ENCODE data around the gene PPP6C.
"Not testable (repeated sequence)": the region's sequence is repeated elsewhere in the genome, so short reads cannot be mapped to it uniquely, and the experiment has no call there.

The PPP6C gene

DNA sequence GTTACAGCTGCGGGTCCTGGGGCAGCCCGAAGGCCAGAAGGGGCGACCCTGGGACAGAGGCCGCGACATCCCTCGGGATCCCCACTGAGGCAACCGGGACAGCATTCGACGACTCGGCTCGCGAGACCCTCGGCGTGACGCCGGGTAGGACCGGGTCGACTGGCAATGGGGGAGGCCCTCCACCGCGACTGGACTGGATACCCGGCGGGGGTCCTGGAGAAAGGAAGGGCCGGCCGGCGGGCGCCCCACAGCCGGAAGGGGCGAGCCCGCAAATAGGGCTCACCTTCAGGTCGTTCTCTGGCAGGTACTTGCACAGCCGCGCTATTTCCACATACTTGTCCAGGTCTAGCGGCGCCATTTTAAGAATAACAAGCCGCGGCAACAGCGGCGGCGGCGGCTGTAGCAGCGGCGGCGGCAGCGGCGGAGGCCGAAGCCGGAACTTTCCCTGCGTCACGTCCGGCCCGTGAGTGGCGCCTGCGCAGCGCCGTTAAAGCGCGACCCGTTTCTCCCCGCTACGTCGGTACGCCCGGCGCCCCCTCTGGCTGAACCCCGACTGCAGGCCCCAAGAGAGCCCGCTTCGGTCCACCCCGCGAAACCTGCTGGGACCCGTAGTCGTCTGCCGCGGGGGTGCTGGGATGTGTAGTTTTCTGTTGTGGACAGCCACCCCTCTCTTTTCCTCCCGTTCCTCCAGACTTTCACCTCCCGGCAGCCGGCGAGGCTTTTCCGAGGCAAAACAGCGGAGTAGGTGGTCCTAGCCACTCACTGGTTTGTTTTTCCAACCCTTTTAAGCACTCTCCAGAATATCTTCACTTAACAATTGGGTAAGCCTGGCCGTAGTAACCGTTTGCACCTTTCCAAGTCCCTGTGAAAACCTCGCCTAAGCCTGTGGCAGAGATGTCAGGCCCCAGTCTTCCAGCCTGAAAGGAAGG lies at the start of gene PPP6C:
Gene PPP6C (minus strand): TSS at position 443 of the 929 bp plus-strand sequence. CDS start 85 bp downstream, at position 358.
- DNase-seq (ENCODE audit: low read depth in 3 of 3), result peak; percentile 95 to 96 (median 96)

DNA sequence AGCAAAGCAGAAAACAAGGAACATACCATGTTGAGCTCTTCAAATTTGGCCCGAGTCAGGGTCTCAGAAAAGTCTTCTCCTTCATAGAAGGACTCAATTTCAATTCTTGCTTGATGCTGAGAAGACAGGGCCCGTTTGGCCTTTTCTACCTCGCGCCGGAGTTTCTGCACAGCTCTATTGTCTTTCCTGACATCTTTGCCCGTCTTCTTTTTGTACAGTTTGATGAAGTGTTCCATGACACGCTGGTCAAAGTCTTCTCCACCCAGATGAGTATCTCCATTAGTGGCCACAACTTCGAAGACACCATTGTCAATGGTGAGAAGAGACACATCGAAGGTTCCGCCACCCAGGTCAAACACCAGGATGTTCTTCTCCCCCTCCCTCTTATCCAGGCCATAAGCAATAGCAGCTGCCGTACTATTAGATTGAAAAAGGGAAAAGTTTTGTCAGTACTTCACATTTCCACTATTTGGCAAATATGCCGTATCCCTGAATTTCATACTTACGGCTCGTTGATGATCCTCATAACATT lies 49.4 kb upstream of the PPP6C start:
- DNase-seq (ENCODE audit: low read depth in 3 of 3), result no peak

DNA sequence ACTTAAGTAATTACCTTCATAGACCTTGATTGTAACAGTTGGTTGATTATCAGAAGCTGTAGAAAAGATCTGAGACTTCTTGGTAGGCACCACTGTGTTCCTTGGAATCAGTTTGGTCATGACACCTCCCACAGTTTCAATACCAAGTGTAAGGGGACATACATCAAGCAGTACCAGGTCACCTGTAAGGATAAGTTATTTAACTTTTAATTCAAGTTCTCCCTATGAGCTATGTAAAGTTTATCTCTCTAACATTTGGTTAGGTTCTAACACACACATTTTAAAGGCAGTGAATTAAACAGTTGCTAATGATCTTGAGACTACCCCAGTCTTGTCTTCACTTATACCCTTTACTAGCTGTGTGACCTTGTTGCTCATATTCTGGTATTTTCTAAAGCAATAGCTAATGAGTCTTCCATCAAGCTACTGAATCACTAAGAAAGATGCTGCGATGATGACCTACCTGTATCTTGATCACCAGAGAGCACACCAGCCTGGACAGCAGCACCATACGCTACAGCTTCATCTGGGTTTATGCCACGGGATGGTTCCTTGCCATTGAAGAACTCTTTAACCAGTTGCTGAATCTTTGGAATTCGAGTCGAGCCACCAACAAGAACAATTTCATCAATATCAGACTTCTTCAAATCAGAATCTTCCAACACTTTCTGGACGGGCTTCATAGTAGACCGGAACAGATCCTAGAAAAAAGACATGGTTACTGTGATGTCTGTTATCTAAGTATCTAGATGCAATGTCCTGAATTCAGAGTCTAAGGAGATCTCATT lies 48.7 kb upstream of the PPP6C start:
- no peak for DNase-seq (ENCODE audit: low read depth in 3 of 3)

- not testable (repeated sequence) for DNase-seq (ENCODE audit: low read depth in 3 of 3)
These were observed 47.0 kb upstream of the PPP6C start for GRCh38 chr9:125236520-125237159.

DNA sequence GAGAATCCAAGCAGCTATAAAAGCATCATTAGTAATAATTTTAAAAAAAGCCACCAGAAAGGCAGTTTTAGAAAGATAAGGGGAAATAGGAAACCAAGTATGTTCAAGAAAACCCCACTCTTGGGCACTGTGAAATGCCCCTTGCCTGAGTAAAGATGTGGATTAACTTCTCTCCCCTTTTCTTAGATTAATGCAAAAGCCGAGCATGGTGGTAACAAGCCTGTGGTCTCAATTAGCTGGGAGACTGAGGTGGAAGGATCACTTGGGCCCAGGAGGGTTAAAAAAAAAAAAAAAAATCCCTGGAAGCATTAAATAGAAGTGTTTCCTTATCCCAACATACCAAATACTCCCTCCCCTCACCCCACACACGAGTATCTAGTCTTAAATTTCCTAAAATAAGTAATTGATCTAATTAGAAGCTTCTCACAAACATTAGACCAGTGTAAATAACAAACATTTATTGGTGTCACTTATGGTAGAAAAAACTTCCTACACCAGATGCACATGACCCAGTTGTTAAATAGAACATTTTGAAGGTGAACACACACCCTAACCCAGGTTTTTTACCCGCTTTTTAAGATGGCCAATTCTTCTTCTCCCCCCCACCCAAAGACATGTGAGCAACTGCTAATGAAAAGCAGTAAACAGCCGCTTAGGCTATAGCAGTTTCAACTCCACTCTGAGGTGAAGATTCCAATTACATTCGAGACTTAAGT lies 46.4 kb upstream of the PPP6C start:
- DNase-seq (ENCODE audit: low read depth in 3 of 3), result no peak

DNA sequence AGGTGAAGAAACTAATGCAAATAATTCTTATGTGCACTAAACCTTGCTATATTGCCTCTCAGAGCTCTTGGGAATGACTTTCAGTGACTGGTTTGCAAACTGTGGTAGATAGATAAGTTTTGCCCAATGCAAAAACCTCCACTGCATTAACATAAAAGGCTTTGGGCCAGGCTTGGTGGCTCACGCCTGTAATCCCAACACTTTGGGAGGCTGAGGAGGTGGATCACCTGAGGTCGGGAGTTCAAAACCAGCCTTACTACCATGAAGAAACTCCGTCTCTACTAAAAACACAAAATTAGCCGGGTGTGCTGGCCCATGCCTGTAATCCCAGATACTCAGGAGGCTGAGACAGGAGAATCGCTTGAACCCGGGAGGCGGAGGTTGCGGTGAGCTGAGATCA lies 44.5 kb upstream of the PPP6C start:
- not testable (repeated sequence) for DNase-seq (ENCODE audit: low read depth in 3 of 3)

DNA sequence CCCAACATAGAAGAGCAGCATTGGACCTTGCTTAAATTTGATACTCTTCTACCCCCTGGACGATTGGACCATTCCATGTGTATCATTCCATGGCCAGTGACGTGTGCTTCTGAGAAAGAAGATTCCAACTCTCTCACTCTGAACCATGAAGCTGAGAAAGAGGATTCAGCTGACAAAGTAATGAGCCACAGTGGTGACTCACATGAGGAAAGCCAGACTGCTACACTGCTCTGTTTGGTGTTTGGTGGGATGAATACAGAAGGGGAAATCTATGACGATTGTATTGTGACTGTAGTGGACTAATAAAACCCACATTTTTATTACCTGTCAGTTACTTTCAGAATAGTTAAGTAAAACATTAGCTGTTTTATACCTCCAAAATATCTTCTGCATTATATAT lies 44.1 kb upstream of the PPP6C start:
- no peak for DNase-seq (ENCODE audit: low read depth in 3 of 3)

GRCh38 chr9:125227761-125228160 lies 38.2 kb upstream of the PPP6C start:
- no peak for DNase-seq (ENCODE audit: low read depth in 3 of 3)

- not testable (repeated sequence) for DNase-seq (ENCODE audit: low read depth in 3 of 3)
These were observed 35.3 kb upstream of the PPP6C start for GRCh38 chr9:125224858-125225257.

GRCh38 chr9:125218621-125219020 lies 29.0 kb upstream of the PPP6C start:
- no peak for DNase-seq (ENCODE audit: low read depth in 3 of 3)

GRCh38 chr9:125214186-125214585 lies 24.6 kb upstream of the PPP6C start:
- DNase-seq (ENCODE audit: low read depth in 3 of 3), result no peak

DNA sequence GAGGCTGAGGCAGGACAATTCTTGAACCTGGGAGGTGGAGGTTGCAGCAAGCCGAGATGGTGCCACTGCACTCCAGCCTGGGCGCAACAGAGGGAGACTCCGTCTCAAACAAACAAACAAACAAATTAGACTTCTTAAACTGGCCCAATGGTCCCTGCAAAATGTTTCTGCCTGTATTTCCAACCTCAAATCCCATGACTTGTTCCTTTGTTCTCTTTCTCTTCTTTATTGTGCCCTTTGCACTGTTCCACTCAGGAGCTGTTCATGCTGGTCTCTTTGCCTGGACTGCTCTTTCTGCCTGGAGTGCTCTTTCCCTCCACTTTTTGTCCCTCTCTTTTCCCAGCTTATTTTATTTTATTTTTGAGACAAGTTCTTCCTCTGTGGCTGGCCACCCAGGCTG lies 14.9 kb upstream of the PPP6C start:
- DNase-seq (ENCODE audit: low read depth in 3 of 3), result no peak

DNA sequence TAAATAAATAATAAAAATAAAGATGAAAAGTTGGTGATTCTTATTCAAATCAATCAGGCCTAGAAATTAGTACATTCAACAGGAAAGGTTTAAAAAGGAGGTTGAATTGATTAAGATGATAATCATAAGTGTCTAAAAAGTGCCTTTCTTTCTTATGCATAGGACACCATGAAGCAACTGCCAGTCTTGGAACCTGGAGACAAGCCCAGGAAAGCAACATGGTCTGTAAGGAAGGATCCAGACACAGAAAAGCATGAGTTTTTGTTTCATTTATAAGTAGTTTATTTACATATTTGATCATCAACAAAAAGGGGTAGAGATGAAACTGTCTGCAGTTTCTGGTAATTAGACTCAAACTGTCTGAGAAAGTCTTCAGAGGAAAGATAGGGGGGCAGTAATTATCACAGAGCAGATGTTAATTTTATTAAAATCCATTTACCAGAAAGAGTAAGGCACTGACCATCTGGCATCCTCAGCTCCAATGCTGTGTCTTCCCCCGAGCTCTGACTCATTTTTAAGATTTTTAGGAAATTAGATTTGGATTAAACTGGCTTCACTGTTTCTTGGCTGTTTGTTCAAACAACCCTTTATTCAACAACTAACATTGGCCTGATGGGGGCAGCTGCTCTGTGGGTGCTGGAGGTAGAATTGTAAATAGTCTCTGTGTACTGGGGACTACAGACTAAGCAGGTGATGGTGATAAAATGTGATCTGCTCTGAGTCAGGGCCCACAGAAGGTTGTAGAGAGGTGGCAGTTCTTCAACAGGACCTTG lies 13.4 kb upstream of the PPP6C start:
- no peak for DNase-seq (ENCODE audit: low read depth in 3 of 3)

DNA sequence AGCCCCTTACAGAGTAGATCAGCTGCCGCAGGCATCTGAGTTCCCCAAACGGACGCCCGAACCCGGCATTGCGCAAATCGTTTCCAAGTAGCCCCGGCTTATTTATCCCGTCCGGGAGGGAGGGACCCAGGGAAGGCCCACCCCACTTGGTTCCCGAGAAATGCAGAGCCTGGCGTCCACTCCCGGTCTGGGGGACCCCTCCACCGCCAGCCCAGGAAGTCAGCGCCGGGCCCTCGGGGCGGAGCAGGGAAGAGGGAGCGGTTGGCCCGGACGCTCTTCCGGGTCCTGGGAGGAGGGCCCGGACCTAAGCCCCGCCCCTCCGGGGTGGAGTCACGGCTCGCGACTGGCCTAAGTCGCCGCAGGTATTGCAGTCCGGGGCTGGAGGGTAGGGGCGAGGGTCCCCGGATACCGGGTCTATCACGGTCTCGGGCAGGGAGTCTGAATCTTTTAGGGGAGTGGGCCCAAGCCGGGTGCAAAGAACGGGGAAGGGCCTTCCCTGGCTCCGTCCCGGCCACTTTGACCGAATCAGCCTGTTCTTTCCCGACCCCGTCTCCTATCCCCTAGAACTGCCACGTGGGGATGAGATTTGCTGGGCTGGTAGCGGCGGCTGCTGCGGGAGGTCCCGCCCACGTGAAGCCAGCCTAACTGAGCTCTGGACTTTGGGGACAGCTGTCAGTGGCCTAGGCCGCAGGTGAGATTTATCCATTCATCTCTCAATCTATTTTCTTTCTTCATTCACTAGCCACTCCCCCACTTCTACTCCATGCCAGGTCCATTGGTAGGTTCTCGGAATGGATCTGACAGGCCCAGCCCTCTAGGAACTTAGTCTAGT lies 10.8 kb upstream of the PPP6C start, which contains the start of gene RABEPK:
Gene RABEPK (plus strand): TSS at position 327 of the 832 bp plus-strand sequence. CDS start 2,472 bp downstream, outside the sequence.
- peak; percentile 77 to 90 (median 79) for DNase-seq (ENCODE audit: low read depth in 3 of 3)

- DNase-seq (ENCODE audit: low read depth in 3 of 3), result not testable (repeated sequence)
These were observed 6.0 kb upstream of the PPP6C start for GRCh38 chr9:125195591-125195990.

- not testable (repeated sequence) for DNase-seq (ENCODE audit: low read depth in 3 of 3)
These were observed 4.9 kb upstream of the PPP6C start for GRCh38 chr9:125194466-125194865.

DNA sequence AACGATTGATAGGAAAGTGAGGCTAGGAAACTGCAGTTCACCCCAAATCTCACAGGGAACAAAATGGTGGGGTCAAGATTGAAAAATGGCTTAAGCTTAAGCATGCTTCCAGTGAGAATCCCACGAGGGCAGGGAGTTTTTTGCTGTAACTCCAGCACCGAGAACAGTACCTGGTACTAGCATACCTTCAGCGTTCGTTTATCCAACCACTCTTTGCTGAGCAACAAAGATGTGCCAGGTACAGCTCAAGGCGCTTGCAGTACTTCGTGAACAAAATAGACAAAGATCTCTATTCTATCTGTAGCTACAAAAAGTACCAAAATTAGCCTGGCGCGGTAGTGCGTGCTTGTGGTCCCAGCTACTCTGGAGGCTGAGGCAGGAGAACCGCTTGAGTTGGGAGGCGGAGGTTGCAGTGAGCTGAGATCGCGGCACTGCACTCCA lies 778 bp upstream of the PPP6C start:
- no peak for DNase-seq (ENCODE audit: low read depth in 3 of 3)

GRCh38 chr9:125189011-125189360 lies 617 bp downstream of the PPP6C start:
- no peak for DNase-seq (ENCODE audit: low read depth in 3 of 3)

- DNase-seq (ENCODE audit: low read depth in 3 of 3), result no peak
These were observed 6.0 kb downstream of the PPP6C start for GRCh38 chr9:125183561-125183960.

All from stimulated activated CD4-positive, alpha-beta T cell treated with anti-CD3 and anti-CD28 coated beads, TNF-alpha, amount 100 ng/mL, for 4 hours (primary cell).